K562 (cell line): ENCODE measurements around the gene CGNL1. TPM values are rescaled to one million over a fixed set of nuclear protein-coding genes. Genes with fewer than 3 reads are reported as not detected.

ENCODE experiments used
- ATAC-seq: fragments of 200-7000 bp; cut with Tn5 transposase; 3 replicates; pipeline ENCODE4 v1.9.1; 2020; ENCODE audit warnings: moderate library complexity
- BruUV-seq: library from RNA; stranded (reverse); fragments of 400-500 nt; replicated peaks from 2 replicates; lab custom pipeline; 2021; lab: Mats Ljungman, UMichigan
- CTCF ChIA-PET: fragments of 300-600 bp; formaldehyde crosslinking; extraction: SDS; loops from one replicate; lab custom pipeline; 2021; ENCODE audit warnings: low intra/inter-chr PET ratio; lab: Yijun Ruan, JAX
- POLR2A ChIA-PET: fragments of 300-600, 350-650 bp; sonication (Branson Sonifier 250); formaldehyde crosslinking; extraction: SDS; loops from one replicate; lab custom pipeline; 2021; ENCODE audit warnings: antibody characterized with exemption, inconsistent platforms; lab: Yijun Ruan, JAX
- DNase-seq, 4 experiments: peaks; one replicate each; pipeline versions ENCODE4 v3.0.0 to v3.0.0-alpha.2; 2011 to 2018; ENCODE audit warnings: low spot score in 3 of 4, mixed read lengths in 3 of 4; ENCODE audit errors: extremely low read depth in 1 of 4
- FAIRE-seq: peaks from 2 replicates; lab custom pipeline; 2011; peaks lifted over from hg19 to GRCh38; lab: Jason Lieb, UNC
- H2AFZ ChIP-seq: 2 replicates; pipeline ENCODE4 v1.6.0; 2011; ENCODE audit warnings: low read depth, low read length, control low read depth, inconsistent platforms
- H3K27ac ChIP-seq: fragments of 200-600 bp; 3 replicates; pipeline ENCODE4 v1.8.0; 2011; ENCODE audit warnings: low read depth, mild to moderate bottlenecking, control low read depth, inconsistent platforms, low read length, moderate library complexity, mixed read lengths; ENCODE audit errors: extremely low read depth
- H3K27me3 ChIP-seq, 2 experiments: fragments of 300-600 bp in 1 of 2; 2 replicates in 1 of 2; 3 replicates in 1 of 2; pipeline versions ENCODE4 v1.6.0 to v1.8.0; 2011; ENCODE audit warnings: inconsistent platforms in 2 of 2, low read length in 2 of 2, mild to moderate bottlenecking in 1 of 2, mixed read lengths in 1 of 2, moderate library complexity in 1 of 2; ENCODE audit not compliant: control insufficient read depth in 2 of 2, insufficient read depth in 2 of 2
- H3K36me3 ChIP-seq: fragments of 300-600 bp; 3 replicates; pipeline ENCODE4 v1.8.0; 2011; ENCODE audit warnings: mild to moderate bottlenecking, low read length, inconsistent platforms; ENCODE audit not compliant: control insufficient read depth, insufficient read depth
- H3K4me1 ChIP-seq, 2 experiments: fragments of 200-600 bp in 1 of 2; replicated peaks in 1 of 2; 2 replicates in 1 of 2; 3 replicates in 1 of 2; pipeline versions ENCODE4 v1.5.1 to v1.8.0; 2011; ENCODE audit warnings: inconsistent platforms in 2 of 2, low read length in 2 of 2, mild to moderate bottlenecking in 1 of 2, mixed read lengths in 1 of 2, moderate library complexity in 1 of 2; ENCODE audit not compliant: control insufficient read depth in 2 of 2, insufficient read depth in 2 of 2
- H3K4me2 ChIP-seq: 2 replicates; pipeline ENCODE4 v1.6.1; 2011; ENCODE audit warnings: low read length, control low read depth, inconsistent platforms, mixed read lengths; ENCODE audit not compliant: insufficient read depth
- H3K4me3 ChIP-seq: fragments of 200-600 bp; sonication (generic), shearing (Covaris generic); 2 replicates; pipeline ENCODE4 v1.5.1; 2016; ENCODE audit warnings: control low read depth, inconsistent platforms
- H3K79me2 ChIP-seq: fragments of 200-600 bp; 3 replicates; pipeline ENCODE4 v1.8.0; 2011; ENCODE audit warnings: low read length, inconsistent platforms; ENCODE audit not compliant: control insufficient read depth, insufficient read depth
- H3K9ac ChIP-seq, 2 experiments: 2 replicates each; pipeline versions ENCODE4 v1.6.0 to v1.6.1; 2011; ENCODE audit warnings: low read depth in 2 of 2, low read length in 2 of 2, control low read depth in 1 of 2, inconsistent platforms in 1 of 2, mild to moderate bottlenecking in 1 of 2, mixed read lengths in 1 of 2; ENCODE audit not compliant: insufficient read depth in 1 of 2
- H3K9me1 ChIP-seq: one replicate; pipeline ENCODE4 v1.6.0; 2011; ENCODE audit warnings: inconsistent platforms, mild to moderate bottlenecking, low read length, moderate library complexity; ENCODE audit not compliant: control insufficient read depth, insufficient read depth
- H3K9me3 ChIP-seq: replicated peaks from 2 replicates; pipeline ENCODE4 v1.5.1; 2011; ENCODE audit warnings: low read depth, low read length, inconsistent platforms; ENCODE audit not compliant: control insufficient read depth, insufficient read depth
- H4K20me1 ChIP-seq: replicated peaks from 2 replicates; pipeline ENCODE4 v1.6.1; 2011; ENCODE audit warnings: low read length, inconsistent platforms, mixed read lengths; ENCODE audit not compliant: control insufficient read depth, insufficient read depth
- ETV6 ChIP-seq, 3 experiments: fragments of 150-350 bp in 1 of 3; sonication (generic) in 1 of 3; formaldehyde crosslinking in 1 of 3; IDR thresholded peaks; 2 replicates each; pipeline versions ENCODE4 v1.6.1 to v1.8.0; 2014 to 2022; ENCODE audit warnings: borderline replicate concordance in 2 of 3, low read depth in 2 of 3, antibody characterized with exemption in 1 of 3, low read length in 1 of 3, mild to moderate bottlenecking in 1 of 3, missing genetic modification reagents in 1 of 3
- IRF2 ChIP-seq: sonication (generic); formaldehyde crosslinking; IDR thresholded peaks from 2 replicates; pipeline ENCODE4 v1.8.1; 2022; ENCODE audit warnings: mild to moderate bottlenecking, missing genetic modification reagents
- MLLT1 ChIP-seq, 2 experiments: fragments of 450-650 bp; IDR thresholded peaks; 2 replicates each; pipeline ENCODE4 v1.6.1; 2016
- NFATC3 ChIP-seq: fragments of 450-650 bp; IDR thresholded peaks from 2 replicates; pipeline ENCODE4 v1.6.1; 2017; ENCODE audit warnings: mild to moderate bottlenecking
- POLR2B ChIP-seq: fragments of 450-650 bp; IDR thresholded peaks from 2 replicates; pipeline ENCODE4 v1.6.1; 2018; ENCODE audit warnings: low read depth; ENCODE audit not compliant: partially characterized antibody
- SIRT6 ChIP-seq: IDR thresholded peaks from one replicate; pipeline ENCODE4 v1.6.1; 2012; ENCODE audit warnings: low read depth, mild to moderate bottlenecking, control low read depth, inconsistent platforms, low read length, moderate library complexity
- SIX5 ChIP-seq, 2 experiments: IDR thresholded peaks; 2 replicates each; pipeline ENCODE4 v1.6.1; 2011; ENCODE audit warnings: low read length in 2 of 2, borderline replicate concordance in 1 of 2, low read depth in 1 of 2, mild to moderate bottlenecking in 1 of 2, moderate library complexity in 1 of 2; ENCODE audit not compliant: insufficient read depth in 1 of 2
- SRSF1 ChIP-seq: fragments of 200-400 bp; formaldehyde crosslinking; IDR thresholded peaks from 2 replicates; pipeline ENCODE4 v1.6.1; 2017; ENCODE audit warnings: mild to moderate bottlenecking, low read depth, low read length, moderate library complexity
- STAT5A ChIP-seq: IDR thresholded peaks from 2 replicates; pipeline ENCODE4 v1.6.1; 2012; ENCODE audit warnings: low read length, inconsistent platforms, borderline replicate concordance
- STAT6 ChIP-seq: sonication (generic); formaldehyde crosslinking; IDR thresholded peaks from 2 replicates; pipeline ENCODE4 v1.8.1; 2023; ENCODE audit warnings: mild to moderate bottlenecking, missing genetic modification reagents
- ZFP36 ChIP-seq: fragments of 150-350 bp; IDR thresholded peaks from 2 replicates; pipeline ENCODE4 v1.6.1; 2018; ENCODE audit warnings: low read length, low read depth; ENCODE audit not compliant: partially characterized antibody
- ZNF224 ChIP-seq: sonication (generic); formaldehyde crosslinking; IDR thresholded peaks from 2 replicates; pipeline ENCODE4 v1.8.0; 2022; ENCODE audit warnings: mild to moderate bottlenecking, missing genetic modification reagents
- ZNF436 ChIP-seq: fragments of 250-450, 450-650 bp; sonication (Bioruptor Pico); formaldehyde crosslinking; IDR thresholded peaks from 2 replicates; pipeline ENCODE4 v1.7.0; 2020; ENCODE audit warnings: mild to moderate bottlenecking
- ZNF507 ChIP-seq: conservative IDR thresholded peaks from 2 replicates; pipeline ENCODE4 v1.6.1; 2017; ENCODE audit warnings: missing genetic modification characterization, missing compliant biosample characterization
- WGBS: fragments of 100-300 bp; shearing (Covaris generic); methylation state at CpG from one replicate; pipeline ENCODE4 v1.1.6; 2016; ENCODE audit warnings: low coverage, mixed read lengths; ENCODE audit not compliant: insufficient coverage; ENCODE audit errors: missing lambda C conversion rate; 5-methylcytosine and 5-hydroxymethylcytosine counted together
- in situ Hi-C: fragments of 300-500 bp; cut with MboI; formaldehyde crosslinking; loops from 4 replicates; pipeline ENCODE4 v1.15.0; 2018; ENCODE audit warnings: inconsistent platforms, mixed read lengths
- intact Hi-C: fragments of 100-400 bp; cut with micrococcal nuclease; formaldehyde crosslinking; loops from 2 replicates; pipeline ENCODE4 v1.14.2; 2022
- polyA plus RNA-seq, 8 experiments: library from polyadenylated mRNA; depleted of rRNA in 4 of 8; stranded (reverse) in 5 of 8; unstranded in 3 of 8; fragments of >200 nt; fragmentation: Nextera tagmentation in 2 of 8; fragmentation: Illumina TruSeq in 1 of 8; extraction: Ambion mirVana in 2 of 8; extraction: Trizol in 1 of 8; gene quantifications; 2 replicates each; pipeline versions ENCODE4 v1.2.1 to v1.2.3, GENCODE V29; 2011 to 2014; ENCODE audit warnings: inconsistent platforms in 1 of 8, missing spikeins in 1 of 8
- total RNA-seq, 7 experiments: library from RNA; depleted of rRNA in 6 of 7; stranded (reverse); fragments of >200 nt in 6 of 7; fragmentation: Illumina TruSeq in 2 of 7; extraction: Trizol in 2 of 7; gene quantifications; 2 replicates each; pipeline versions ENCODE4 v1.2.1 to v1.2.3, GENCODE V29; 2011 to 2021; ENCODE audit warnings: low replicate concordance in 1 of 7

CGNL1 gene
- total and polyA plus RNA-seq, 9 of the 15 experiments (the other 6 are each of a cell fraction or from before 2014, with no cell fraction given), result 0.01 to 0.07 TPM; not detected in 7

- TF ChIP-seq STAT6 (CRISPR knock-in tag), result no peak
- TF ChIP-seq SRSF1, result no peak
These were observed 39.3 kb downstream of the CGNL1 start (continued) for GRCh38 chr15:57415602-57416001.

DNA sequence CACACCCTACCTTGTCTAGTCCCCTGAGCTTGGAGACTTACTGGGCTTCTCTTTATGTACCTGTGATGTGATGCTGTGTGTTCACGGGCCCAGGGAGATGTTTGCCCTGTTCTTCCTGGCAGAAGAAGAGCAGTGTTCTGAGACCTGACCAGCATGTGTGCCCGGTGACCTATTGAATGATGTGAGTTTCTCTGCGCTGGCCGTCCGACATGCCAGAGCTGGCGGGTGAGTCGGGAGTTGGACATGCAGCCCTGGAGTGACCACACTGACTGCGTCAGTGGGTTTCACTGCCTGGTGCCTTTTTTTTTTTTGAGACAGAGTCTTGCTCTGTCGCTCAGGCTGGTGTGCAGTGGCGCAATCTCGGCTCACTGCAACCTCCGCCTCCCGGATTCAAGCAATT is 42.3 kb downstream of the CGNL1 start:
- H3K4me2 ChIP-seq, result no peak overlapping the region
- BruUV-seq, result no TSS peak
- FAIRE-seq (no peak), ATAC-seq (no peak), DNase-seq (no peak)
- no peaks in the 10 kb centered on the region for H3K9me3 ChIP-seq
- no peak overlapping the region for H2AFZ ChIP-seq
- in situ Hi-C loops (no loop called here), intact Hi-C loops (no loop called here)
- no peaks in the 10 kb centered on the region for H4K20me1 ChIP-seq
- H3K79me2 ChIP-seq, result no peaks in the 10 kb centered on the region
- no peak overlapping the region for H3K27ac ChIP-seq
- TF ChIP-seq ZNF436 (CRISPR knock-in tag) (no peak), IRF2 (CRISPR knock-in tag) (no peak), STAT5A (no peak), ZNF507 (no peak), POLR2B (no peak), MLLT1 (IDR thresholded peaks at IDR 0.05) (no peak), ZNF224 (CRISPR knock-in tag) (no peak), ZFP36 (no peak), NFATC3 (no peak), SIX5 (IDR thresholded peaks at IDR 0.05; ENCODE audit: borderline replicate concordance in 1 of 2, insufficient read depth in 1 of 2, low read depth in 1 of 2, low read length in 2 of 2) (no peak), ETV6 (IDR thresholded peaks at IDR 0.05; ENCODE audit: borderline replicate concordance in 1 of 2, low read depth in 2 of 2, low read length in 1 of 2) (no peak), ETV6 (CRISPR knock-in tag; IDR thresholded peaks at IDR 0.05; ENCODE audit: borderline replicate concordance) (no peak), SIRT6 (no peak)
- no peaks in the 10 kb centered on the region for H3K36me3 ChIP-seq
- ChIA-PET CTCF (interaction anchor here (0.6 kb wide), 1 partner anchor 253 kb away, joined by 3 read pairs; no protein-coding TSS in a partner anchor), POLR2A (interaction anchor here (0.9 to 1.2 kb wide), 2 partner anchors 9 kb away, joined by 3 to 5 read pairs; no protein-coding TSS in a partner anchor)
- no peak overlapping the region for H3K9ac ChIP-seq
- H3K4me3 ChIP-seq, result no peak overlapping the region
- peaks cover 19 to 40% of the 10 kb centered on the region in 2 experiments for H3K27me3 ChIP-seq
- no peaks in the 10 kb centered on the region for H3K9me1 ChIP-seq
- WGBS, result 15% methylated on average over 12 of the region's 13 CpGs
- H3K4me1 ChIP-seq, result no peaks in the 10 kb centered on the region; a peak in 1 of 5 replicates
